Activated CD8-positive, alpha-beta memory T cell treated with anti-CD3 and anti-CD28 coated beads, Interleukin-2, amount 50 U/mL, for 4 hours (primary cell): ENCODE measurements around the gene MAPKAPK2.

Experiments
- DNase-seq: peaks from one replicate; pipeline ENCODE4 v3.0.0-alpha.2; 2020

Gene MAPKAPK2

GRCh38 chr1:206723805-206724472, 39.2 kb downstream of the MAPKAPK2 start:
- no peak for DNase-seq

- DNase-seq: peak; percentile 59
Measured at GRCh38 chr1:206725109-206725963, 40.6 kb downstream of the MAPKAPK2 start.

GRCh38 chr1:206727981-206728696, 43.4 kb downstream of the MAPKAPK2 start:
- no peak for DNase-seq

- DNase-seq: no peak
Measured at GRCh38 chr1:206728697-206728987, 43.9 kb downstream of the MAPKAPK2 start.

GRCh38 chr1:206729050-206729449, 44.3 kb downstream of the MAPKAPK2 start:
- DNase-seq: no peak

- no peak for DNase-seq
Measured at GRCh38 chr1:206729507-206729906, 44.8 kb downstream of the MAPKAPK2 start.

GRCh38 chr1:206732508-206732907, 47.8 kb downstream of the MAPKAPK2 start:
- no peak for DNase-seq

GRCh38 chr1:206732992-206733391, 48.3 kb downstream of the MAPKAPK2 start:
- no peak for DNase-seq

GRCh38 chr1:206734499-206735142, 49.9 kb downstream of the MAPKAPK2 start:
- DNase-seq: peak; percentile 82

GRCh38 chr1:206735553-206736031, 50.9 kb downstream of the MAPKAPK2 start:
- DNase-seq: no peak

GRCh38 chr1:206736878-206737728, 52.4 kb downstream of the MAPKAPK2 start:
- DNase-seq: peak; percentile 61

GRCh38 chr1:206737729-206738201, 53.1 kb downstream of the MAPKAPK2 start:
- DNase-seq: no peak

GRCh38 chr1:206738370-206739366, 54.0 kb downstream of the MAPKAPK2 start:
- DNase-seq: no peak

GRCh38 chr1:206739411-206740076, 54.8 kb downstream of the MAPKAPK2 start:
- no peak for DNase-seq

- DNase-seq: no peak
Measured at GRCh38 chr1:206741142-206741701, 56.5 kb downstream of the MAPKAPK2 start.

GRCh38 chr1:206742719-206743383, 58.1 kb downstream of the MAPKAPK2 start:
- DNase-seq: no peak

- DNase-seq: no peak
Measured at GRCh38 chr1:206744683-206745082, 60.0 kb downstream of the MAPKAPK2 start.

- DNase-seq: no peak
Measured at GRCh38 chr1:206745301-206745700, 60.6 kb downstream of the MAPKAPK2 start.
